GM23248 (cell line): ENCODE data around the gene KCNE1.
"Not testable (repeated sequence)": the region's sequence is repeated elsewhere in the genome, so short reads cannot be mapped to it uniquely, and the experiment has no call there.

Source experiments
- EZH2 ChIP-seq: fragments of 200-600 bp; sonication (generic); IDR thresholded peaks from 2 replicates; pipeline ENCODE4 v1.6.1; 2018; ENCODE audit warnings: antibody characterized with exemption, mild to moderate bottlenecking; ENCODE audit not compliant: insufficient read depth, poor library complexity, severe bottlenecking
- EZH2phosphoT487 ChIP-seq: fragments of 200-600 bp; sonication (generic); IDR thresholded peaks from 2 replicates; pipeline ENCODE4 v1.6.1; 2018; ENCODE audit warnings: antibody characterized with exemption, moderate library complexity, mild to moderate bottlenecking, low read depth; ENCODE audit not compliant: insufficient read depth

DNA sequence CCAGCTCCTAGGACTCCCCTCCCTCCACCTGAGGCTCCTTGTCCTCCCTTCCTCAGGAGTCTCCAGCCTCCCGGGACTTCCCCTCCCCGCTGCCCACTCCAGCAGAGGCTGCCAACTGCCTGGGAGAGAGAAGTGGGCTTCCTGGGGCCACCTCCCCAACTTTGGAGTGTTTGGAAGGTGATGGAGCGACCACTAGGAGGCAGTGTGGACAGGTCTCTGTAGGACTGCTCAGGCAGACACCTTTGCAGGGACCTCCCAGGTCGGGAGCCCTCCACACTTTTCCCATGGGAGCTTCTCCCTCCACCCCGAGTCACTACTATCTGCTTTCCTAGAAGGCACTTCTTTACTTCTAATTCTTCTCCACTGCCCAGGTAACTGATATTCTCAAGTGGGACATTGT is 107.3 kb downstream of the KCNE1 start:
- not testable (repeated sequence) for TF ChIP-seq EZH2phosphoT487, EZH2
